ENCODE results near the gene GAS5. TPM values are rescaled to one million over a fixed set of nuclear protein-coding genes. Genes with fewer than 3 reads are reported as not detected.

Gene GAS5
- total and polyA plus RNA-seq, 9 of the 15 experiments (the other 6 are each of a cell fraction or from before 2014, with no cell fraction given) = 565 to 1,860 (median 1,006) TPM

GRCh38 chr1:173824315-173825081, 43.3 kb downstream of the GAS5 start, which contains the start of the genes CENPL and DARS2 (continued):
- peak; percentile 91 for TF ChIP-seq ZNF407 (IDR thresholded peaks at IDR 0.05; ENCODE audit: low read depth)
- TF ChIP-seq ZNF766 (CRISPR knock-in tag; conservative IDR thresholded peaks at IDR 0.05) = peak; percentile 84
- TF ChIP-seq RUNX1 (IDR thresholded peaks at IDR 0.05; ENCODE audit: low read depth) = peak; percentile 69; the same call in 1 of the 2 replicates
- peak; percentile 59; the same call in 1 of the 2 replicates for TF ChIP-seq JUND (IDR thresholded peaks at IDR 0.05; ENCODE audit: borderline replicate concordance, low read depth, low read length)
- peak; percentile 50; the same call in 2 of the 3 replicates for TF ChIP-seq JUND (tag; IDR thresholded peaks at IDR 0.05; ENCODE audit: borderline replicate concordance, low read depth, low read length)
- peak; percentile 93 for TF ChIP-seq ZBTB40 (IDR thresholded peaks at IDR 0.05)
- no peak for TF ChIP-seq ZBTB40 (CRISPR knock-in tag; IDR thresholded peaks at IDR 0.05)
- no peak for TF ChIP-seq GABPB2 (CRISPR knock-in tag; conservative IDR thresholded peaks at IDR 0.05)
- TF ChIP-seq FOXJ2 (tag; IDR thresholded peaks at IDR 0.05) = peak; percentile 11; the same call in 1 of the 2 replicates
